ENCODE data around the gene IQCK. TPM values are rescaled to one million over a fixed set of nuclear protein-coding genes. Genes with fewer than 3 reads are reported as not detected.

IQCK gene
- polyA plus RNA-seq, 2 of the 4 experiments (the other 2 are of a cell fraction), result 10.3 to 15.6 TPM

DNA sequence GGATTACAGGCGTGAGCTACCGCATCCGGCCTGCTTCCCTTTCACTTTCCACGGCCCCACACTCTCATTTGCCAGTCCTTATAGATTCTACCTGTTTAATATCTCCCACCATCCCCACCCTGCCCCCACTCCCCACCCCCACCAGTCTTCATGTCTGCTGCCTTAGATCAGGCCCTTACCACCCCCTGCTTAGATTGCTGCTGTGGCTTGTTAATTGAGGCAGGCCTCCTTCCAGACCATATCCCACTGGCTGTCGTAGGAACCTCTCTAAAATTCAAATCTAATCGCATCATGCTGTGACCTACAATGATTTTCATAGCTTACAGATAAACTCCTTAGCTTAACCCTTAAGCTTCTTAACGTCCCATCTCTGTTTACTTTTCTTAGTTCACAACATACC is 4.9 kb downstream of the IQCK start:
- 0 out of 3 replicates have a peak overlapping the region, but pooled peaks have one; percentile 20 for H3K4me2 ChIP-seq
- FAIRE-seq, result no peak
- CTCF ChIA-PET, result interaction anchor here (0.9 to 1.9 kb wide), 4 partner anchors 122 to 577 kb away, joined by 3 to 6 read pairs (median 4); no protein-coding TSS in a partner anchor
- 78% methylated on average over 7 of the region's 7 CpGs for WGBS (ENCODE audit: missing lambda C conversion rate)
- no peak for ATAC-seq
- no peaks in the 10 kb centered on the region for H3K9me3 ChIP-seq
- TF ChIP-seq ZFP36 (IDR thresholded peaks at IDR 0.05; ENCODE audit: borderline replicate concordance, partially characterized antibody), result no peak
- TF ChIP-seq, protein P1, sequence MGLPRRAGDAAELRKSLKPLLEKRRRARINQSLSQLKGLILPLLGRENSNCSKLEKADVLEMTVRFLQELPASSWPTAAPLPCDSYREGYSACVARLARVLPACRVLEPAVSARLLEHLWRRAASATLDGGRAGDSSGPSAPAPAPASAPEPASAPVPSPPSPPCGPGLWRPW (IDR thresholded peaks at IDR 0.05), result no peak
- TF ChIP-seq KDM5A (IDR thresholded peaks at IDR 0.05), result no peak
- no peak for TF ChIP-seq HDAC2 (IDR thresholded peaks at IDR 0.05)
- TF ChIP-seq EHMT2 (IDR thresholded peaks at IDR 0.05; ENCODE audit: low read depth), result no peak
- TF ChIP-seq, protein P2, sequence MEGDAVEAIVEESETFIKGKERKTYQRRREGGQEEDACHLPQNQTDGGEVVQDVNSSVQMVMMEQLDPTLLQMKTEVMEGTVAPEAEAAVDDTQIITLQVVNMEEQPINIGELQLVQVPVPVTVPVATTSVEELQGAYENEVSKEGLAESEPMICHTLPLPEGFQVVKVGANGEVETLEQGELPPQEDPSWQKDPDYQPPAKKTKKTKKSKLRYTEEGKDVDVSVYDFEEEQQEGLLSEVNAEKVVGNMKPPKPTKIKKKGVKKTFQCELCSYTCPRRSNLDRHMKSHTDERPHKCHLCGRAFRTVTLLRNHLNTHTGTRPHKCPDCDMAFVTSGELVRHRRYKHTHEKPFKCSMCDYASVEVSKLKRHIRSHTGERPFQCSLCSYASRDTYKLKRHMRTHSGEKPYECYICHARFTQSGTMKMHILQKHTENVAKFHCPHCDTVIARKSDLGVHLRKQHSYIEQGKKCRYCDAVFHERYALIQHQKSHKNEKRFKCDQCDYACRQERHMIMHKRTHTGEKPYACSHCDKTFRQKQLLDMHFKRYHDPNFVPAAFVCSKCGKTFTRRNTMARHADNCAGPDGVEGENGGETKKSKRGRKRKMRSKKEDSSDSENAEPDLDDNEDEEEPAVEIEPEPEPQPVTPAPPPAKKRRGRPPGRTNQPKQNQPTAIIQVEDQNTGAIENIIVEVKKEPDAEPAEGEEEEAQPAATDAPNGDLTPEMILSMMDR (IDR thresholded peaks at IDR 0.05), result no peak
- TF ChIP-seq BHLHE40 (IDR thresholded peaks at IDR 0.05; ENCODE audit: low read depth, low read length), result no peak
- no peak for TF ChIP-seq NR3C1 (IDR thresholded peaks at IDR 0.05)
- TF ChIP-seq CEBPB (IDR thresholded peaks at IDR 0.05), result no peak
- no peak for TF ChIP-seq RFX5 (IDR thresholded peaks at IDR 0.05)
- TF ChIP-seq, protein P3, sequence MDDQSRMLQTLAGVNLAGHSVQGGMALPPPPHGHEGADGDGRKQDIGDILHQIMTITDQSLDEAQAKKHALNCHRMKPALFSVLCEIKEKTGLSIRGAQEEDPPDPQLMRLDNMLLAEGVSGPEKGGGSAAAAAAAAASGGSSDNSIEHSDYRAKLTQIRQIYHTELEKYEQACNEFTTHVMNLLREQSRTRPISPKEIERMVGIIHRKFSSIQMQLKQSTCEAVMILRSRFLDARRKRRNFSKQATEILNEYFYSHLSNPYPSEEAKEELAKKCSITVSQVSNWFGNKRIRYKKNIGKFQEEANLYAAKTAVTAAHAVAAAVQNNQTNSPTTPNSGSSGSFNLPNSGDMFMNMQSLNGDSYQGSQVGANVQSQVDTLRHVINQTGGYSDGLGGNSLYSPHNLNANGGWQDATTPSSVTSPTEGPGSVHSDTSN (IDR thresholded peaks at IDR 0.05), result no peak
- TF ChIP-seq FOSB (CRISPR knock-in tag; IDR thresholded peaks at IDR 0.05), result no peak
- TF ChIP-seq, protein P4, sequence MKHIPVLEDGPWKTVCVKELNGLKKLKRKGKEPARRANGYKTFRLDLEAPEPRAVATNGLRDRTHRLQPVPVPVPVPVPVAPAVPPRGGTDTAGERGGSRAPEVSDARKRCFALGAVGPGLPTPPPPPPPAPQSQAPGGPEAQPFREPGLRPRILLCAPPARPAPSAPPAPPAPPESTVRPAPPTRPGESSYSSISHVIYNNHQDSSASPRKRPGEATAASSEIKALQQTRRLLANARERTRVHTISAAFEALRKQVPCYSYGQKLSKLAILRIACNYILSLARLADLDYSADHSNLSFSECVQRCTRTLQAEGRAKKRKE (CRISPR knock-in tag; IDR thresholded peaks at IDR 0.05; ENCODE audit: low read depth), result no peak
- TF ChIP-seq, protein P5, sequence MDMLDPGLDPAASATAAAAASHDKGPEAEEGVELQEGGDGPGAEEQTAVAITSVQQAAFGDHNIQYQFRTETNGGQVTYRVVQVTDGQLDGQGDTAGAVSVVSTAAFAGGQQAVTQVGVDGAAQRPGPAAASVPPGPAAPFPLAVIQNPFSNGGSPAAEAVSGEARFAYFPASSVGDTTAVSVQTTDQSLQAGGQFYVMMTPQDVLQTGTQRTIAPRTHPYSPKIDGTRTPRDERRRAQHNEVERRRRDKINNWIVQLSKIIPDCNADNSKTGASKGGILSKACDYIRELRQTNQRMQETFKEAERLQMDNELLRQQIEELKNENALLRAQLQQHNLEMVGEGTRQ (IDR thresholded peaks at IDR 0.05), result no peak
- TF ChIP-seq HEYL (CRISPR knock-in tag; IDR thresholded peaks at IDR 0.05), result no peak
- no peak for TF ChIP-seq MAFK (IDR thresholded peaks at IDR 0.05; ENCODE audit: partially characterized antibody)
- no peak for TF ChIP-seq NPAS2 (CRISPR knock-in tag; IDR thresholded peaks at IDR 0.05; ENCODE audit: borderline replicate concordance)
- TF ChIP-seq SMC3 (IDR thresholded peaks at IDR 0.05), result no peak
- no peak overlapping the region; a peak in 1 of 6 replicates for H3K27ac ChIP-seq
- peaks cover 18% of the 10 kb centered on the region for H3K4me1 ChIP-seq
- POLR2A ChIA-PET, result no interaction called here
- H3K4me3 ChIP-seq, result no peak overlapping the region
- no peak for DNase-seq (ENCODE audit: low read depth in 1 of 2, low spot score in 1 of 2)

DNA sequence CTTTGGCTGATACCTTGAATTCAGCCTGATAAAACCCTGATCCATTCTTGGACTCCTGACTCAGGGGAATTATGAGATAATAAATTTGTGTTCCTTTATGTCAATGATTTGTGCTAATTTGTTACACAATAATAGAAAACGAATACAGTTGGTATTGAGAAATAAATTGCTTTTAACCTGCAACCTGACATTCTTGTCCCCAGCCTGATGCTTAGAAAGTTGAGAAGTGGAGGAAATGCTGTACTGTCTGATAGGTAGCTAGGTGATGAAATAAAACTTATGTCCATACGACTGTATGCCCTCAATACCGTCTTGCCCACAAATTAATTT is 10.5 kb downstream of the IQCK start:
- no peak for FAIRE-seq
- no peak for ATAC-seq
- no peaks in the 10 kb centered on the region; the same call in 2 of the 3 replicates for H3K4me1 ChIP-seq
- ChIA-PET POLR2A (no interaction called here), CTCF (interaction anchor here (0.7 kb wide), 1 partner anchor 133 kb away, joined by 3 read pairs; no protein-coding TSS in a partner anchor)
- no peak overlapping the region for H3K4me3 ChIP-seq
- no peak overlapping the region for H3K27ac ChIP-seq
- no peak overlapping the region for H3K4me2 ChIP-seq
- 94% methylated on average over 3 of the region's 3 CpGs for WGBS (ENCODE audit: missing lambda C conversion rate)
- H3K9me3 ChIP-seq, result no peaks in the 10 kb centered on the region
- DNase-seq (ENCODE audit: low read depth in 1 of 2, low spot score in 1 of 2), result no peak
- TF ChIP-seq, protein P2 (IDR thresholded peaks at IDR 0.05), result no peak
- TF ChIP-seq FOSL2 (IDR thresholded peaks at IDR 0.05), result no peak
- TF ChIP-seq FOSL2 (CRISPR knock-in tag; IDR thresholded peaks at IDR 0.05), result no peak
- no peak for TF ChIP-seq ZSCAN20 (CRISPR knock-in tag; IDR thresholded peaks at IDR 0.05)
- TF ChIP-seq RNF2 (IDR thresholded peaks at IDR 0.05; ENCODE audit: borderline replicate concordance, low read depth), result no peak
- TF ChIP-seq HOXB13 (CRISPR knock-in tag; IDR thresholded peaks at IDR 0.05; ENCODE audit: low read depth), result no peak
- TF ChIP-seq, protein P1 (IDR thresholded peaks at IDR 0.05), result no peak
- TF ChIP-seq JUNB (IDR thresholded peaks at IDR 0.05), result no peak
- TF ChIP-seq HDAC2 (IDR thresholded peaks at IDR 0.05), result no peak
- no peak for TF ChIP-seq CHD4 (IDR thresholded peaks at IDR 0.05; ENCODE audit: borderline replicate concordance)
- TF ChIP-seq CBX2 (IDR thresholded peaks at IDR 0.05; ENCODE audit: borderline replicate concordance, low read depth), result no peak
- TF ChIP-seq FOSB (CRISPR knock-in tag; IDR thresholded peaks at IDR 0.05), result no peak
- TF ChIP-seq, protein P6, sequence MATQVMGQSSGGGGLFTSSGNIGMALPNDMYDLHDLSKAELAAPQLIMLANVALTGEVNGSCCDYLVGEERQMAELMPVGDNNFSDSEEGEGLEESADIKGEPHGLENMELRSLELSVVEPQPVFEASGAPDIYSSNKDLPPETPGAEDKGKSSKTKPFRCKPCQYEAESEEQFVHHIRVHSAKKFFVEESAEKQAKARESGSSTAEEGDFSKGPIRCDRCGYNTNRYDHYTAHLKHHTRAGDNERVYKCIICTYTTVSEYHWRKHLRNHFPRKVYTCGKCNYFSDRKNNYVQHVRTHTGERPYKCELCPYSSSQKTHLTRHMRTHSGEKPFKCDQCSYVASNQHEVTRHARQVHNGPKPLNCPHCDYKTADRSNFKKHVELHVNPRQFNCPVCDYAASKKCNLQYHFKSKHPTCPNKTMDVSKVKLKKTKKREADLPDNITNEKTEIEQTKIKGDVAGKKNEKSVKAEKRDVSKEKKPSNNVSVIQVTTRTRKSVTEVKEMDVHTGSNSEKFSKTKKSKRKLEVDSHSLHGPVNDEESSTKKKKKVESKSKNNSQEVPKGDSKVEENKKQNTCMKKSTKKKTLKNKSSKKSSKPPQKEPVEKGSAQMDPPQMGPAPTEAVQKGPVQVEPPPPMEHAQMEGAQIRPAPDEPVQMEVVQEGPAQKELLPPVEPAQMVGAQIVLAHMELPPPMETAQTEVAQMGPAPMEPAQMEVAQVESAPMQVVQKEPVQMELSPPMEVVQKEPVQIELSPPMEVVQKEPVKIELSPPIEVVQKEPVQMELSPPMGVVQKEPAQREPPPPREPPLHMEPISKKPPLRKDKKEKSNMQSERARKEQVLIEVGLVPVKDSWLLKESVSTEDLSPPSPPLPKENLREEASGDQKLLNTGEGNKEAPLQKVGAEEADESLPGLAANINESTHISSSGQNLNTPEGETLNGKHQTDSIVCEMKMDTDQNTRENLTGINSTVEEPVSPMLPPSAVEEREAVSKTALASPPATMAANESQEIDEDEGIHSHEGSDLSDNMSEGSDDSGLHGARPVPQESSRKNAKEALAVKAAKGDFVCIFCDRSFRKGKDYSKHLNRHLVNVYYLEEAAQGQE (IDR thresholded peaks at IDR 0.05), result no peak

Measured in A549 (cell line).